ENCODE data around the gene ZFAND2A. TPM values are rescaled to one million over a fixed set of nuclear protein-coding genes. Genes with fewer than 3 reads are reported as not detected.

The ZFAND2A gene, protein sequence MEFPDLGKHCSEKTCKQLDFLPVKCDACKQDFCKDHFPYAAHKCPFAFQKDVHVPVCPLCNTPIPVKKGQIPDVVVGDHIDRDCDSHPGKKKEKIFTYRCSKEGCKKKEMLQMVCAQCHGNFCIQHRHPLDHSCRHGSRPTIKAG
- total RNA-seq, result 8.2 and 12.1 TPM in 2 replicates

DNA sequence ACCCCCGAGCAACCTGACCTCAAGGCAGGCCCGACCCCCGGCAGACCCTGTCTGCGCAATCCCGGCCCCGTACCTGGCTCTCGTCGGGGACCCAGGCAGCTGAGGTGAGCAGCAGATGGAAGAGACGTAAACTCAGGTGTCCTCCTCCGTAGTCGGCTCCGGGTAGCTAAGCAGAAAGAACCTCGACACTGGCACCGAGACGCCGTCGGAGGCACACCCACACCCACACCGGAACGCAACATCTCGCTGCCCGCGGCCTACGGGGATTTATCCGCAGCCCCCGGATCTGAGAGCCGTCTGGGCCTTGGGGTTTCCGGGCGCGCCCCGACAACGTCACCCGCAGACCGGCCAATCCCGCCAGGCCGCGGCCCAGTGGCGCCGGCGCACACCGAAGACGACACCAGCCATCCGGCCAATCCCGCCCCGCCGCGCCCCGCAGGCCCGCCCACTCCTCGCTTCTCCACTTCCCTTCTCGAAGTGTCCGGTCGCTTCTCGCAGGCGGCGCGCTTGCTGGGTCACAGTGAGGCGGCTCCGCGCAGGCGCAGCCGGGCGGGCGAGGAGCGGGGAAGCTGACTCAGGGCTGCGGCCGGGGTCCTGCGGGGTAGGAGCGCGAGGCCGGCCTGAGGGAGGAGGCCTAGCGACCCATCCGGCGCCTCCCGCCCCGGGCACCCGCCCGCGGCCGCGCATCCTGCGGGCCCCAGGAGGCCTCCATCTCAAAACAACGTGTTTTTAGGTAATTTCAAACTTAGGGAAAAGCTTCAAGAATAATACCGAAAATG, at the start of gene ZFAND2A:
ZFAND2A (minus strand) TSS at position 306 of the 779 bp plus-strand sequence. CDS start 1,984 bp downstream, outside the sequence.

Other genes starting within 250 kb of the ZFAND2A start
- gene ADAP1, start 205.5 kb downstream of the ZFAND2A start, total RNA-seq, result 0.73 and 1.2 TPM in 2 replicates
- gene COX19, start 184.6 kb downstream of the ZFAND2A start, total RNA-seq, result 6.2 and 9.8 TPM in 2 replicates
- not detected in 2 replicates for gene CYP2W1, start 177.0 kb downstream of the ZFAND2A start, total RNA-seq
- gene GPR146, start 115.7 kb downstream of the ZFAND2A start, total RNA-seq, result 0.78 and 2.6 TPM in 2 replicates
- gene GPER1, start 72.1 kb downstream of the ZFAND2A start, total RNA-seq, result 4.1 and 8.5 TPM in 2 replicates
- not detected in 2 replicates for gene UNCX, start 72.7 kb upstream of the ZFAND2A start, total RNA-seq

Data from subcutaneous preadipocyte (primary cell).